Activated CD8-positive, alpha-beta memory T cell treated with anti-CD3 and anti-CD28 coated beads, Interleukin-2, amount 50 U/mL, for 1 hour (primary cell): ENCODE results near the gene SLC13A5.

Source experiments
- DNase-seq: peaks from one replicate; pipeline ENCODE4 v3.0.0-alpha.2; 2020; ENCODE audit errors: extremely low read depth

SLC13A5 gene

GRCh38 chr17:6684460-6684783 is 28.7 kb downstream of the SLC13A5 start:
- DNase-seq = no peak

- no peak for DNase-seq
Measured at GRCh38 chr17:6683730-6684459, 29.3 kb downstream of the SLC13A5 start.

- no peak for DNase-seq
Measured at GRCh38 chr17:6683081-6683684, 30.0 kb downstream of the SLC13A5 start.

- DNase-seq = no peak
Measured at GRCh38 chr17:6682339-6682738, 30.8 kb downstream of the SLC13A5 start.

GRCh38 chr17:6681671-6682070 is 31.5 kb downstream of the SLC13A5 start:
- DNase-seq = no peak

GRCh38 chr17:6681176-6681575 is 32.0 kb downstream of the SLC13A5 start:
- DNase-seq = no peak

GRCh38 chr17:6679241-6679640 is 33.9 kb downstream of the SLC13A5 start:
- no peak for DNase-seq

GRCh38 chr17:6677946-6678345 is 35.2 kb downstream of the SLC13A5 start:
- no peak for DNase-seq

- DNase-seq = no peak
Measured at GRCh38 chr17:6677158-6677831, 35.9 kb downstream of the SLC13A5 start.

- DNase-seq = no peak
Measured at GRCh38 chr17:6676802-6677157, 36.4 kb downstream of the SLC13A5 start.

- DNase-seq = no peak
Measured at GRCh38 chr17:6675201-6675825, 37.9 kb downstream of the SLC13A5 start.

- DNase-seq = no peak
Measured at GRCh38 chr17:6674586-6674985, 38.6 kb downstream of the SLC13A5 start.

- no peak for DNase-seq
Measured at GRCh38 chr17:6671431-6671830, 41.7 kb downstream of the SLC13A5 start.

GRCh38 chr17:6670999-6671398 is 42.2 kb downstream of the SLC13A5 start:
- DNase-seq = no peak

GRCh38 chr17:6670571-6670970 is 42.6 kb downstream of the SLC13A5 start:
- no peak for DNase-seq

GRCh38 chr17:6669479-6670212 is 43.5 kb downstream of the SLC13A5 start:
- no peak for DNase-seq

- no peak for DNase-seq
Measured at GRCh38 chr17:6668727-6669425, 44.3 kb downstream of the SLC13A5 start.

GRCh38 chr17:6668219-6668618 is 45.0 kb downstream of the SLC13A5 start:
- no peak for DNase-seq

GRCh38 chr17:6667516-6667915 is 45.7 kb downstream of the SLC13A5 start:
- no peak for DNase-seq

- no peak for DNase-seq
Measured at GRCh38 chr17:6666557-6666956, 46.6 kb downstream of the SLC13A5 start.

GRCh38 chr17:6666077-6666521 is 47.1 kb downstream of the SLC13A5 start:
- no peak for DNase-seq
